ENCODE measurements around the gene APAF1. TPM values are rescaled to one million over a fixed set of nuclear protein-coding genes. Genes with fewer than 3 reads are reported as not detected.

The APAF1 gene
- total and polyA plus RNA-seq, 10 of the 15 experiments (the other 5 are each of a cell fraction or from before 2014, with no cell fraction given): 4.2 to 19.1 (median 14.2) TPM

GRCh38 chr12:98727196-98727595, 82.1 kb downstream of the APAF1 start:
- SMC1A ChIA-PET (ENCODE audit: uncharacterized antibody, unreplicated experiment): interaction anchor here (1.2 to 7.5 kb wide), 4 partner anchors 9 to 271 kb away, joined by 4 to 48 read pairs (median 5); no protein-coding TSS in a partner anchor
- Histone ChIP-seq H3K36me3 (ENCODE audit: control insufficient read depth in 2 of 2, insufficient read depth in 2 of 2, low read length in 1 of 2) (peaks cover 4 to 31% of the 10 kb centered on the region in 2 experiments; a peak in 3 of 4 replicates), H4K20me1 (ENCODE audit: control insufficient read depth, insufficient read depth) (no peaks in the 10 kb centered on the region), H3K9me3 (replicated peaks; ENCODE audit: control insufficient read depth, insufficient read depth, low read length) (no peaks in the 10 kb centered on the region), H3K4me1 (ENCODE audit: control insufficient read depth, insufficient read depth, low read length) (no peaks in the 10 kb centered on the region), H3K79me2 (ENCODE audit: control insufficient read depth, insufficient read depth, low read length) (no peaks in the 10 kb centered on the region), H3K4me2 (ENCODE audit: control insufficient read depth, insufficient read depth) (no peak overlapping the region), H3K27ac (ENCODE audit: control insufficient read depth, insufficient read depth) (no peak overlapping the region), H3K27me3 (replicated peaks in 1 of 2; ENCODE audit: control insufficient read depth in 2 of 2, insufficient read depth in 2 of 2, low read length in 1 of 2) (no peaks in the 10 kb centered on the region), H2AFZ (ENCODE audit: control insufficient read depth, low read depth, low read length) (no peak overlapping the region), H3K4me3 (no peak overlapping the region), H3K9ac (ENCODE audit: control insufficient read depth, insufficient read depth, low read length) (no peak overlapping the region)
- RAD21 ChIA-PET (ENCODE audit: unreplicated experiment): interaction anchor here (0.7 to 1.0 kb wide), 3 partner anchors 63 to 271 kb away, joined by 3 to 8 read pairs (median 3); no protein-coding TSS in a partner anchor
- intact Hi-C loops (cut with micrococcal nuclease; ENCODE audit: unreplicated experiment): no loop called here
- BruUV-seq (replicated peaks): no TSS peak
- in situ Hi-C loops (cut with MboI): no loop called here
- 96% methylated on average over 5 of the region's 5 CpGs for WGBS (ENCODE audit: insufficient coverage, insufficient replicate concordance, low lambda C conversion rate, missing lambda C conversion rate)
- DNase-seq (ENCODE audit: low read depth, low spot score) (no peak), ATAC-seq (peak; percentile 39; the same call in 2 of the 3 replicates), FAIRE-seq (no peak)
- no peak for TF ChIP-seq STAT3 (IDR thresholded peaks at IDR 0.05; ENCODE audit: low read depth, low read length)
- TF ChIP-seq SPI1 (IDR thresholded peaks at IDR 0.05; ENCODE audit: borderline replicate concordance, insufficient read depth, low read depth, low read length): peak; percentile 76
- POLR2A ChIA-PET: interaction anchor here (0.7 kb wide), 1 partner anchor 149 kb away, joined by 3 read pairs; no protein-coding TSS in a partner anchor
- CTCF ChIA-PET: interaction anchor here (0.9 to 5.8 kb wide), 5 partner anchors 13 to 271 kb away, joined by 3 to 43 read pairs (median 5); no protein-coding TSS in a partner anchor

GRCh38 chr12:98730412-98730811, 85.3 kb downstream of the APAF1 start:
- peaks cover 2 to 23% of the 10 kb centered on the region in 2 experiments; a peak in 3 of 4 replicates for H3K36me3 ChIP-seq (ENCODE audit: control insufficient read depth in 2 of 2, insufficient read depth in 2 of 2, low read length in 1 of 2)
- no peak for TF ChIP-seq SIN3A (IDR thresholded peaks at IDR 0.05; ENCODE audit: low read depth, low read length)
- TF ChIP-seq WRNIP1 (IDR thresholded peaks at IDR 0.05; ENCODE audit: borderline replicate concordance, low read depth, low read length): no peak
- TF ChIP-seq SKIL (IDR thresholded peaks at IDR 0.05; ENCODE audit: low read depth, poor library complexity, severe bottlenecking): no peak
- TF ChIP-seq PML (IDR thresholded peaks at IDR 0.05; ENCODE audit: low read length): no peak
- TF ChIP-seq EGR1 (IDR thresholded peaks at IDR 0.05; ENCODE audit: borderline replicate concordance in 1 of 2, low read depth in 2 of 2, low read length in 2 of 2): no peak
- no peak for TF ChIP-seq E2F8 (IDR thresholded peaks at IDR 0.05; ENCODE audit: low read depth, partially characterized antibody)
- TF ChIP-seq, protein P1, sequence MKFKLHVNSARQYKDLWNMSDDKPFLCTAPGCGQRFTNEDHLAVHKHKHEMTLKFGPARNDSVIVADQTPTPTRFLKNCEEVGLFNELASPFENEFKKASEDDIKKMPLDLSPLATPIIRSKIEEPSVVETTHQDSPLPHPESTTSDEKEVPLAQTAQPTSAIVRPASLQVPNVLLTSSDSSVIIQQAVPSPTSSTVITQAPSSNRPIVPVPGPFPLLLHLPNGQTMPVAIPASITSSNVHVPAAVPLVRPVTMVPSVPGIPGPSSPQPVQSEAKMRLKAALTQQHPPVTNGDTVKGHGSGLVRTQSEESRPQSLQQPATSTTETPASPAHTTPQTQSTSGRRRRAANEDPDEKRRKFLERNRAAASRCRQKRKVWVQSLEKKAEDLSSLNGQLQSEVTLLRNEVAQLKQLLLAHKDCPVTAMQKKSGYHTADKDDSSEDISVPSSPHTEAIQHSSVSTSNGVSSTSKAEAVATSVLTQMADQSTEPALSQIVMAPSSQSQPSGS (IDR thresholded peaks at IDR 0.05; ENCODE audit: low read length): no peak
- TF ChIP-seq IKZF1 (conservative IDR thresholded peaks at IDR 0.05): no peak

More at GRCh38 chr12:98730412-98730811, 85.3 kb downstream of the APAF1 start:
- DNase-seq (ENCODE audit: low read depth, low spot score): no peak
- Histone ChIP-seq H3K4me1 (ENCODE audit: control insufficient read depth, insufficient read depth, low read length) (no peaks in the 10 kb centered on the region), H3K27me3 (replicated peaks in 1 of 2; ENCODE audit: control insufficient read depth in 2 of 2, insufficient read depth in 2 of 2, low read length in 1 of 2) (no peaks in the 10 kb centered on the region), H3K27ac (ENCODE audit: control insufficient read depth, insufficient read depth) (no peak overlapping the region), H4K20me1 (ENCODE audit: control insufficient read depth, insufficient read depth) (no peaks in the 10 kb centered on the region), H3K4me3 (no peak overlapping the region), H3K9ac (ENCODE audit: control insufficient read depth, insufficient read depth, low read length) (no peak overlapping the region), H3K4me2 (ENCODE audit: control insufficient read depth, insufficient read depth) (no peak overlapping the region), H2AFZ (ENCODE audit: control insufficient read depth, low read depth, low read length) (no peak overlapping the region), H3K9me3 (replicated peaks; ENCODE audit: control insufficient read depth, insufficient read depth, low read length) (no peaks in the 10 kb centered on the region), H3K79me2 (ENCODE audit: control insufficient read depth, insufficient read depth, low read length) (no peaks in the 10 kb centered on the region)
- SMC1A ChIA-PET (ENCODE audit: uncharacterized antibody, unreplicated experiment): interaction anchor here (0.8 to 7.5 kb wide), 9 partner anchors 8 to 267 kb away, joined by 4 to 48 read pairs (median 5); no protein-coding TSS in a partner anchor
- no peak for FAIRE-seq
- CTCF ChIA-PET: interaction anchor here (0.5 to 5.8 kb wide), 5 partner anchors 11 to 341 kb away, joined by 3 to 43 read pairs (median 8); no protein-coding TSS in a partner anchor
- POLR2A ChIA-PET: interaction anchor here (1.1 kb wide), 1 partner anchor 13 kb away, joined by 3 read pairs; no protein-coding TSS in a partner anchor
- in situ Hi-C loops (cut with MboI) (no loop called here), intact Hi-C loops (cut with micrococcal nuclease; ENCODE audit: unreplicated experiment) (no loop called here)
- ATAC-seq: no peak
- RAD21 ChIA-PET (ENCODE audit: unreplicated experiment): interaction anchor here (1.2 to 1.8 kb wide), 3 partner anchors 10 to 268 kb away, joined by 3 to 4 read pairs (median 4); no protein-coding TSS in a partner anchor
- BruUV-seq (replicated peaks): no TSS peak
